GDM1 (cell line): ENCODE data around the gene CDYL2.
"Not testable (repeated sequence)": the region's sequence is repeated elsewhere in the genome, so short reads cannot be mapped to it uniquely, and the experiment has no call there.

ENCODE experiments used
- DNase-seq: peaks from one replicate; lab custom pipeline; 2025; lab: John Stamatoyannopoulos, UW

Gene CDYL2

GRCh38 chr16:80804526-80805383 lies at the start of gene CDYL2:
CDYL2 (minus strand) TSS chr16:80804598; CDS start chr16:80804173, 425 bp downstream.
- no peak for DNase-seq

GRCh38 chr16:80852261-80852872 lies 48.0 kb upstream of the CDYL2 start:
- DNase-seq, result no peak

GRCh38 chr16:80851831-80852230 lies 47.4 kb upstream of the CDYL2 start:
- DNase-seq, result no peak

- no peak for DNase-seq
These were observed 46.4 kb upstream of the CDYL2 start for GRCh38 chr16:80850757-80851156.

GRCh38 chr16:80848862-80849261 lies 44.5 kb upstream of the CDYL2 start:
- DNase-seq, result no peak

- DNase-seq, result no peak
These were observed 42.3 kb upstream of the CDYL2 start for GRCh38 chr16:80846680-80847079.

GRCh38 chr16:80846275-80846674 lies 41.9 kb upstream of the CDYL2 start:
- no peak for DNase-seq

- no peak for DNase-seq
These were observed 40.0 kb upstream of the CDYL2 start for GRCh38 chr16:80844395-80844794.

GRCh38 chr16:80841231-80841630 lies 36.8 kb upstream of the CDYL2 start:
- DNase-seq, result no peak

GRCh38 chr16:80837533-80838147 lies 33.2 kb upstream of the CDYL2 start:
- no peak for DNase-seq

- DNase-seq, result no peak
These were observed 32.4 kb upstream of the CDYL2 start for GRCh38 chr16:80836846-80837245.

- DNase-seq, result no peak
These were observed 31.8 kb upstream of the CDYL2 start for GRCh38 chr16:80836202-80836601.

GRCh38 chr16:80831039-80831438 lies 26.6 kb upstream of the CDYL2 start:
- no peak for DNase-seq

- DNase-seq, result no peak
These were observed 24.1 kb upstream of the CDYL2 start for GRCh38 chr16:80828495-80828894.

- DNase-seq, result no peak
These were observed 22.6 kb upstream of the CDYL2 start for GRCh38 chr16:80827007-80827406.

GRCh38 chr16:80825365-80825758 lies 21.0 kb upstream of the CDYL2 start:
- DNase-seq, result no peak

- DNase-seq, result no peak
These were observed 20.4 kb upstream of the CDYL2 start for GRCh38 chr16:80824623-80825364.

GRCh38 chr16:80819988-80820387 lies 15.6 kb upstream of the CDYL2 start:
- no peak for DNase-seq

GRCh38 chr16:80816356-80816755 lies 12.0 kb upstream of the CDYL2 start:
- DNase-seq, result no peak

GRCh38 chr16:80815278-80815677 lies 10.9 kb upstream of the CDYL2 start:
- not testable (repeated sequence) for DNase-seq

GRCh38 chr16:80812593-80812992 lies 8.2 kb upstream of the CDYL2 start:
- no peak for DNase-seq

GRCh38 chr16:80809366-80809765 lies 5.0 kb upstream of the CDYL2 start:
- no peak for DNase-seq
